ENCODE measurements around the gene MED12L.
"Not testable (repeated sequence)": the region's sequence is repeated elsewhere in the genome, so short reads cannot be mapped to it uniquely, and the experiment has no call there.

Gene MED12L

DNA sequence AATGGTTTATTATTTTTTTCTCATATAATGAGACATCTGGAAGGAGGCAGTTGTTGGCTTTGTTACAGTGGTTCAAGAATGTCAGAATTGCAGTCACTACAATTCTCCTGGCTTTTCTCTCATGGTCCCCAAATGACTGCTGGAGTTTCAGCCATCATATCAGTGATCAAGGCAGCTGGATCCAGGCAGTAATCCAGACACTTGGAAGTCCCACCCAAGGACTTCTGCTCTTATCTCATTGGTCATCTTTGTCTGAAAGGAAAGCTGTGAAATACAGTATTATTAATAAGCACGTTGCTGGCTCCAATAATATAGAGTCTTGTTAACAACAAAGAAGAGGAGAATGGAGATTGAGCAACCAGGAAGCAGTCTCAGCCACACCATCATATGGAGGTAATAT lies 22.9 kb upstream of the MED12L start:
- Histone ChIP-seq H3K27ac (ENCODE audit: extremely low read depth, low read depth, low read length) (no peak overlapping the region), H3K4me3 (ENCODE audit: low read depth, low read length) (no peak overlapping the region), H3K4me1 (ENCODE audit: control insufficient read depth, insufficient read depth, low read length) (no peaks in the 10 kb centered on the region), H3K36me3 (ENCODE audit: control insufficient read depth in 2 of 2, insufficient read depth in 1 of 2, low read length in 2 of 2) (no peaks in the 10 kb centered on the region), H3K9me3 (ENCODE audit: control insufficient read depth, insufficient read depth, low read depth, low read length) (no peaks in the 10 kb centered on the region)
- CTCF ChIA-PET = interaction anchor here (1.4 kb wide), 1 partner anchor 83 kb away, joined by 3 read pairs; no protein-coding TSS in a partner anchor
- POLR2A ChIA-PET = no interaction called here
- TF ChIP-seq ZNF157 (tag by site-specific recombination; IDR thresholded peaks at IDR 0.05) (no peak), ZNF132 (tag by site-specific recombination; IDR thresholded peaks at IDR 0.05; ENCODE audit: borderline replicate concordance) (no peak), ZBTB20 (tag by site-specific recombination; IDR thresholded peaks at IDR 0.05) (no peak), ZFHX2 (tag by site-specific recombination; conservative IDR thresholded peaks at IDR 0.05) (no peak), MYNN (tag by site-specific recombination; IDR thresholded peaks at IDR 0.05; ENCODE audit: borderline replicate concordance) (no peak), PRDM1 (tag by site-specific recombination; IDR thresholded peaks at IDR 0.05) (no peak), ZNF2 (tag by site-specific recombination; IDR thresholded peaks at IDR 0.05) (no peak), ZNF792 (tag by site-specific recombination; IDR thresholded peaks at IDR 0.05) (no peak)
- TF ChIP-seq, protein P1, sequence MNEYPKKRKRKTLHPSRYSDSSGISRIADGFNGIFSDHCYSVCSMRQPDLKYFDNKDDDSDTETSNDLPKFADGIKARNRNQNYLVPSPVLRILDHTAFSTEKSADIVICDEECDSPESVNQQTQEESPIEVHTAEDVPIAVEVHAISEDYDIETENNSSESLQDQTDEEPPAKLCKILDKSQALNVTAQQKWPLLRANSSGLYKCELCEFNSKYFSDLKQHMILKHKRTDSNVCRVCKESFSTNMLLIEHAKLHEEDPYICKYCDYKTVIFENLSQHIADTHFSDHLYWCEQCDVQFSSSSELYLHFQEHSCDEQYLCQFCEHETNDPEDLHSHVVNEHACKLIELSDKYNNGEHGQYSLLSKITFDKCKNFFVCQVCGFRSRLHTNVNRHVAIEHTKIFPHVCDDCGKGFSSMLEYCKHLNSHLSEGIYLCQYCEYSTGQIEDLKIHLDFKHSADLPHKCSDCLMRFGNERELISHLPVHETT (tag by site-specific recombination; IDR thresholded peaks at IDR 0.05) = no peak
- TF ChIP-seq, protein P2, sequence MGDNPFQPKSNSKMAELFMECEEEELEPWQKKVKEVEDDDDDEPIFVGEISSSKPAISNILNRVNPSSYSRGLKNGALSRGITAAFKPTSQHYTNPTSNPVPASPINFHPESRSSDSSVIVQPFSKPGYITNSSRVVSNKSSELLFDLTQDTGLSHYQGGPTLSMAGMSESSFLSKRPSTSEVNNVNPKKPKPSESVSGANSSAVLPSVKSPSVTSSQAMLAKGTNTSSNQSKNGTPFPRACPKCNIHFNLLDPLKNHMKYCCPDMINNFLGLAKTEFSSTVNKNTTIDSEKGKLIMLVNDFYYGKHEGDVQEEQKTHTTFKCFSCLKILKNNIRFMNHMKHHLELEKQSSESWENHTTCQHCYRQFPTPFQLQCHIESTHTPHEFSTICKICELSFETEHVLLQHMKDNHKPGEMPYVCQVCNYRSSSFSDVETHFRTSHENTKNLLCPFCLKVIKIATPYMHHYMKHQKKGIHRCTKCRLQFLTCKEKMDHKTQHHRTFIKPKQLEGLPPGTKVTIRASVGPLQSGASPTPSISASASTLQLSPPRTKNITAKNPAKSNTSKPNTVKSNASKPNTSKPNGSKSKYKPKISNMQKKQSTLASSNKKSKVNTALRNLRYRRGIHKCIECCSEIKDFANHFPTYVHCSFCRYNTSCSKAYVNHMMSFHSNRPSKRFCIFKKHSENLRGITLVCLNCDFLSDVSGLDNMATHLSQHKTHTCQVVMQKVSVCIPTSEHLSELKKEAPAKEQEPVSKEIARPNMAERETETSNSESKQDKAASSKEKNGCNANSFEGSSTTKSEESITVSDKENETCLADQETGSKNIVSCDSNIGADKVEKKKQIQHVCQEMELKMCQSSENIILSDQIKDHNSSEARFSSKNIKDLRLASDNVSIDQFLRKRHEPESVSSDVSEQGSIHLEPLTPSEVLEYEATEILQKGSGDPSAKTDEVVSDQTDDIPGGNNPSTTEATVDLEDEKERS (tag by site-specific recombination; IDR thresholded peaks at IDR 0.05) = no peak
- TF ChIP-seq, protein P3, sequence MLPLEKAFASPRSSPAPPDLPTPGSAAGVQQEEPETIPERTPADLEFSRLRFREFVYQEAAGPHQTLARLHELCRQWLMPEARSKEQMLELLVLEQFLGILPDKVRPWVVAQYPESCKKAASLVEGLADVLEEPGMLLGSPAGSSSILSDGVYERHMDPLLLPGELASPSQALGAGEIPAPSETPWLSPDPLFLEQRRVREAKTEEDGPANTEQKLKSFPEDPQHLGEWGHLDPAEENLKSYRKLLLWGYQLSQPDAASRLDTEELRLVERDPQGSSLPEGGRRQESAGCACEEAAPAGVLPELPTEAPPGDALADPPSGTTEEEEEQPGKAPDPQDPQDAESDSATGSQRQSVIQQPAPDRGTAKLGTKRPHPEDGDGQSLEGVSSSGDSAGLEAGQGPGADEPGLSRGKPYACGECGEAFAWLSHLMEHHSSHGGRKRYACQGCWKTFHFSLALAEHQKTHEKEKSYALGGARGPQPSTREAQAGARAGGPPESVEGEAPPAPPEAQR (tag by site-specific recombination; IDR thresholded peaks at IDR 0.05) = no peak

DNA sequence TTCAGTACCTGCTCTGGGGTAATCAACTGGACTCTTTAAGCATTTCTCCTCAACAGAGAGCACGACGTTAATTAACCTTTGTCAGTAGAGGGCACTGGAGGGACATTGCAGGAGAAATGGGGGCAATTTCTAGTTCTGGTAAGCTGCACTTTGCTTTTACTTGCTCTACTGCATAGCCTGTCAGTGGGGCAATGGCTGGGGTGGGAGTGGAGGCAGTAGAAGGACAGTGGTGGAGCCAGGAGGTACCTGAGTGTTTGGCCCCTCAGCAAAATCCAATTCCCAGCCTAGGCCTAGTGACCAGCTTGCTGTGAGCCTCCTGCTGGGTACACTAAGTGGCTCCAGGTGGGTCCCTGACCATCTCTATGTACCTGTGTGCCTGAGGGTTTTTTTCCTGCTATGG lies 18.3 kb upstream of the MED12L start:
- Histone ChIP-seq H3K4me3 (ENCODE audit: low read depth, low read length) (no peak overlapping the region), H3K9me3 (ENCODE audit: control insufficient read depth, insufficient read depth, low read depth, low read length) (no peaks in the 10 kb centered on the region), H3K27ac (ENCODE audit: extremely low read depth, low read depth, low read length) (no peak overlapping the region), H3K36me3 (ENCODE audit: control insufficient read depth in 2 of 2, insufficient read depth in 1 of 2, low read length in 2 of 2) (no peaks in the 10 kb centered on the region), H3K4me1 (ENCODE audit: control insufficient read depth, insufficient read depth, low read length) (no peaks in the 10 kb centered on the region)
- TF ChIP-seq ZNF654 (tag by site-specific recombination; IDR thresholded peaks at IDR 0.05; ENCODE audit: low read depth) (peak; percentile 58), ZNF660 (tag by site-specific recombination; IDR thresholded peaks at IDR 0.05) (0 out of 2 replicates have a peak, but pooled peaks have one; percentile 42), ZFP41 (tag by site-specific recombination; IDR thresholded peaks at IDR 0.05; ENCODE audit: borderline replicate concordance) (no peak)
- TF ChIP-seq, protein P4, sequence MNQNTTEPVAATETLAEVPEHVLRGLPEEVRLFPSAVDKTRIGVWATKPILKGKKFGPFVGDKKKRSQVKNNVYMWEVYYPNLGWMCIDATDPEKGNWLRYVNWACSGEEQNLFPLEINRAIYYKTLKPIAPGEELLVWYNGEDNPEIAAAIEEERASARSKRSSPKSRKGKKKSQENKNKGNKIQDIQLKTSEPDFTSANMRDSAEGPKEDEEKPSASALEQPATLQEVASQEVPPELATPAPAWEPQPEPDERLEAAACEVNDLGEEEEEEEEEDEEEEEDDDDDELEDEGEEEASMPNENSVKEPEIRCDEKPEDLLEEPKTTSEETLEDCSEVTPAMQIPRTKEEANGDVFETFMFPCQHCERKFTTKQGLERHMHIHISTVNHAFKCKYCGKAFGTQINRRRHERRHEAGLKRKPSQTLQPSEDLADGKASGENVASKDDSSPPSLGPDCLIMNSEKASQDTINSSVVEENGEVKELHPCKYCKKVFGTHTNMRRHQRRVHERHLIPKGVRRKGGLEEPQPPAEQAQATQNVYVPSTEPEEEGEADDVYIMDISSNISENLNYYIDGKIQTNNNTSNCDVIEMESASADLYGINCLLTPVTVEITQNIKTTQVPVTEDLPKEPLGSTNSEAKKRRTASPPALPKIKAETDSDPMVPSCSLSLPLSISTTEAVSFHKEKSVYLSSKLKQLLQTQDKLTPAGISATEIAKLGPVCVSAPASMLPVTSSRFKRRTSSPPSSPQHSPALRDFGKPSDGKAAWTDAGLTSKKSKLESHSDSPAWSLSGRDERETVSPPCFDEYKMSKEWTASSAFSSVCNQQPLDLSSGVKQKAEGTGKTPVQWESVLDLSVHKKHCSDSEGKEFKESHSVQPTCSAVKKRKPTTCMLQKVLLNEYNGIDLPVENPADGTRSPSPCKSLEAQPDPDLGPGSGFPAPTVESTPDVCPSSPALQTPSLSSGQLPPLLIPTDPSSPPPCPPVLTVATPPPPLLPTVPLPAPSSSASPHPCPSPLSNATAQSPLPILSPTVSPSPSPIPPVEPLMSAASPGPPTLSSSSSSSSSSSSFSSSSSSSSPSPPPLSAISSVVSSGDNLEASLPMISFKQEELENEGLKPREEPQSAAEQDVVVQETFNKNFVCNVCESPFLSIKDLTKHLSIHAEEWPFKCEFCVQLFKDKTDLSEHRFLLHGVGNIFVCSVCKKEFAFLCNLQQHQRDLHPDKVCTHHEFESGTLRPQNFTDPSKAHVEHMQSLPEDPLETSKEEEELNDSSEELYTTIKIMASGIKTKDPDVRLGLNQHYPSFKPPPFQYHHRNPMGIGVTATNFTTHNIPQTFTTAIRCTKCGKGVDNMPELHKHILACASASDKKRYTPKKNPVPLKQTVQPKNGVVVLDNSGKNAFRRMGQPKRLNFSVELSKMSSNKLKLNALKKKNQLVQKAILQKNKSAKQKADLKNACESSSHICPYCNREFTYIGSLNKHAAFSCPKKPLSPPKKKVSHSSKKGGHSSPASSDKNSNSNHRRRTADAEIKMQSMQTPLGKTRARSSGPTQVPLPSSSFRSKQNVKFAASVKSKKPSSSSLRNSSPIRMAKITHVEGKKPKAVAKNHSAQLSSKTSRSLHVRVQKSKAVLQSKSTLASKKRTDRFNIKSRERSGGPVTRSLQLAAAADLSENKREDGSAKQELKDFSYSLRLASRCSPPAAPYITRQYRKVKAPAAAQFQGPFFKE (tag by site-specific recombination; IDR thresholded peaks at IDR 0.05; ENCODE audit: borderline replicate concordance) = no peak
- ChIA-PET CTCF (interaction anchor here (0.6 to 3.1 kb wide), 11 partner anchors 17 to 139 kb away, joined by 3 to 19 read pairs (median 4); no protein-coding TSS in a partner anchor), POLR2A (no interaction called here)

DNA sequence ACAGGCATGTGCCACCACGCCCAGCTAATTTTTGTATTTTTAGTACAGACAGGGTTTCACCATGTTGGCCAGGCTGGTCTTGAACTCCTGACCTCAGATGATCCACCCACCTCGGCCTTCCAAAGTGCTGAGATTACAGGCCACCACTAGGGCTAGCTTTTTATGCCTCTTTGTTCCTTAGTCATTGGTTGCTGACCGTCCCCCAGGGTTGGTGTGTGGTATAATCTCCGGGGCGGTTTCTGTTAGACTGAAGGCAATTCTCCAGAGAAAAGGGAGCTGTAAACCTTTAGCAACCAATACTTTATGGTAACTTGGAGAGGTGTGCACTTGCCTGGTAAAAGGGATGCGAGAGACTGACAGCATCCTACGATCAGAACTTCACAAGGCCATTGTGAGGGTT lies 12.6 kb upstream of the MED12L start:
- POLR2A ChIA-PET; H3K36me3 ChIP-seq (ENCODE audit: control insufficient read depth in 2 of 2, insufficient read depth in 1 of 2, low read length in 2 of 2); H3K9me3 ChIP-seq (ENCODE audit: control insufficient read depth, insufficient read depth, low read depth, low read length); H3K27ac ChIP-seq (ENCODE audit: extremely low read depth, low read depth, low read length); H3K4me3 ChIP-seq (ENCODE audit: low read depth, low read length); H3K4me1 ChIP-seq (ENCODE audit: control insufficient read depth, insufficient read depth, low read length): not testable (repeated sequence)
- CTCF ChIA-PET = interaction anchor here (0.7 kb wide), 1 partner anchor 42 kb away, joined by 3 read pairs; no protein-coding TSS in a partner anchor

Data from HEK293 (cell line).